Peyer's patch (tissue), 4 donors: ENCODE measurements around the gene UGT1A9. TPM values are rescaled to one million over a fixed set of nuclear protein-coding genes. Genes with fewer than 3 reads are reported as not detected.

ENCODE experiments used
- DNase-seq, 3 donors: peaks; one replicate each; pipeline ENCODE4 v3.0.0-alpha.2; 2017 to 2019
- H3K27ac ChIP-seq, 4 donors: fragments of 200-600 bp; sonication (generic); one replicate each; pipeline ENCODE4 v1.5.1; 2016 to 2019
- H3K27me3 ChIP-seq, 2 donors: fragments of 200-600 bp; sonication (generic); one replicate each; pipeline ENCODE4 v1.5.1; 2019
- H3K36me3 ChIP-seq, 3 donors: fragments of 200-600 bp; sonication (generic); one replicate each; pipeline ENCODE4 v1.5.1; 2016 to 2019
- H3K4me1 ChIP-seq, 4 donors: fragments of 200-600 bp; sonication (generic); one replicate each; pipeline ENCODE4 v1.5.1; 2016 to 2019
- H3K4me3 ChIP-seq, 4 donors: fragments of 200-600 bp; sonication (generic); 1 replicate in 3 of 4; 2 replicates in 1 of 4; pipeline ENCODE4 v1.5.1; 2016 to 2019; ENCODE audit warnings: mild to moderate bottlenecking in 1 of 4
- H3K9me3 ChIP-seq, 4 donors: fragments of 200-600 bp; sonication (generic); one replicate each; pipeline ENCODE4 v1.5.1; 2016 to 2019; ENCODE audit warnings: mild to moderate bottlenecking in 1 of 4
- CTCF ChIP-seq, 6 experiments: fragments of 450-650 bp in 4 of 6; fragments of 200-600 bp in 2 of 6; sonication (generic) in 1 of 6; IDR thresholded peaks; one replicate each; pipeline ENCODE4 v1.5.1; 2017 to 2019; ENCODE audit warnings: antibody characterized with exemption in 6 of 6, mild to moderate bottlenecking in 3 of 6, moderate library complexity in 1 of 6
- POLR2A ChIP-seq, 2 donors: fragments of 450-650 bp; IDR thresholded peaks; one replicate each; pipeline ENCODE4 v1.5.1; 2017; ENCODE audit warnings: antibody characterized with exemption in 2 of 2, mild to moderate bottlenecking in 2 of 2, moderate library complexity in 2 of 2
- total RNA-seq, 4 donors: library from RNA; depleted of rRNA; stranded (reverse); fragments of >200 nt; gene quantifications; one replicate each; pipeline ENCODE4 v1.1.0, GENCODE V29; 2016

Gene UGT1A9
- total RNA-seq, 4 donors from 2014 or later = 4.1 to 17.3 (median 14.1) TPM

- peak in 1 of 3 donors; percentile 61 for DNase-seq
These were observed 89.5 kb downstream of the UGT1A9 start for GRCh38 chr2:233761040-233761769.

GRCh38 chr2:233764264-233764663 lies 92.6 kb downstream of the UGT1A9 start:
- DNase-seq = peak in 2 of 3 donors; percentile 66 to 80
- Histone ChIP-seq H3K27ac (peak overlapping the region in 3 of 4 donors; percentile 52 to 87 (median 64)), H3K4me3 (no peak overlapping the region)

More at GRCh38 chr2:233761040-233761769, 89.5 kb downstream of the UGT1A9 start:
- Histone ChIP-seq H3K27me3 (no peaks in the 10 kb centered on the region), H3K4me3 (peak overlapping the region in 1 of 4 donors; percentile 23), H3K9me3 (no peaks in the 10 kb centered on the region), H3K36me3 (no peaks in the 10 kb centered on the region), H3K27ac (peak overlapping the region in 3 of 4 donors; percentile 31 to 63 (median 32)), H3K4me1 (peaks cover 0 to 32% (median 3%) of the 10 kb centered on the region in 4 donors)
- TF ChIP-seq CTCF (IDR thresholded peaks at IDR 0.05) (no peak), POLR2A (IDR thresholded peaks at IDR 0.05) (peak in 1 of 2 donors; percentile 44)

GRCh38 chr2:233764761-233765160 lies 93.1 kb downstream of the UGT1A9 start:
- H3K36me3 ChIP-seq = peaks cover 0 to 5% (median 0%) of the 10 kb centered on the region in 3 donors
- DNase-seq = no peak
- H3K9me3 ChIP-seq = no peaks in the 10 kb centered on the region
- H3K27me3 ChIP-seq = no peaks in the 10 kb centered on the region
- peaks cover 0 to 19% (median 0%) of the 10 kb centered on the region in 4 donors for H3K4me1 ChIP-seq
- peak overlapping the region in 3 of 4 donors; percentile 45 to 83 (median 64) for H3K27ac ChIP-seq
- no peak overlapping the region for H3K4me3 ChIP-seq
- TF ChIP-seq CTCF (IDR thresholded peaks at IDR 0.05) (no peak), POLR2A (IDR thresholded peaks at IDR 0.05) (no peak)

More at GRCh38 chr2:233764264-233764663, 92.6 kb downstream of the UGT1A9 start:
- peaks cover 0 to 5% (median 0%) of the 10 kb centered on the region in 3 donors for H3K36me3 ChIP-seq
- H3K27me3 ChIP-seq = no peaks in the 10 kb centered on the region
- TF ChIP-seq POLR2A (IDR thresholded peaks at IDR 0.05) (peak; percentile 20 to 48), CTCF (IDR thresholded peaks at IDR 0.05) (no peak)
- H3K4me1 ChIP-seq = peaks cover 0 to 24% (median 2%) of the 10 kb centered on the region in 4 donors
- H3K9me3 ChIP-seq = no peaks in the 10 kb centered on the region

GRCh38 chr2:233766416-233766815 lies 94.7 kb downstream of the UGT1A9 start:
- Histone ChIP-seq H3K9me3 (no peaks in the 10 kb centered on the region), H3K4me1 (peaks cover 0 to 6% (median 0%) of the 10 kb centered on the region in 4 donors), H3K36me3 (peaks cover 0 to 5% (median 0%) of the 10 kb centered on the region in 3 donors), H3K27ac (no peak overlapping the region), H3K27me3 (no peaks in the 10 kb centered on the region), H3K4me3 (no peak overlapping the region)
- no peak for DNase-seq
- TF ChIP-seq POLR2A (IDR thresholded peaks at IDR 0.05) (no peak), CTCF (IDR thresholded peaks at IDR 0.05) (no peak)

DNA sequence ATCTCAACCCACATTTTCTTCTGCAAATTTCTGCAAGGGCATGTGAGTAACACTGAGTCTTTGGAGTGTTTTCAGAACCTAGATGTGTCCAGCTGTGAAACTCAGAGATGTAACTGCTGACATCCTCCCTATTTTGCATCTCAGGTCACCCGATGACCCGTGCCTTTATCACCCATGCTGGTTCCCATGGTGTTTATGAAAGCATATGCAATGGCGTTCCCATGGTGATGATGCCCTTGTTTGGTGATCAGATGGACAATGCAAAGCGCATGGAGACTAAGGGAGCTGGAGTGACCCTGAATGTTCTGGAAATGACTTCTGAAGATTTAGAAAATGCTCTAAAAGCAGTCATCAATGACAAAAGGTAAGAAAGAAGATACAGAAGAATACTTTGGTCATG lies 96.4 kb downstream of the UGT1A9 start:
- H3K4me3 ChIP-seq = no peak overlapping the region
- TF ChIP-seq CTCF (IDR thresholded peaks at IDR 0.05) = no peak
- no peak for TF ChIP-seq POLR2A (IDR thresholded peaks at IDR 0.05)
- peaks cover 0 to 5% (median 0%) of the 10 kb centered on the region in 3 donors for H3K36me3 ChIP-seq
- H3K4me1 ChIP-seq = no peaks in the 10 kb centered on the region
- no peaks in the 10 kb centered on the region for H3K9me3 ChIP-seq
- no peaks in the 10 kb centered on the region for H3K27me3 ChIP-seq
- H3K27ac ChIP-seq = no peak overlapping the region
- DNase-seq = no peak
